IMR-90 (cell line): ENCODE measurements around the gene TRIM2. TPM values are rescaled to one million over a fixed set of nuclear protein-coding genes. Genes with fewer than 3 reads are reported as not detected.

Experiments used
- ATAC-seq: fragments of 200-7000 bp; cut with Tn5 transposase; 2 replicates; pipeline ENCODE4 v1.9.1; 2020; ENCODE audit warnings: low read depth, mild to moderate bottlenecking, moderate library complexity
- BruUV-seq: library from RNA; stranded (reverse); fragments of 400-500 nt; replicated peaks from 2 replicates; lab custom pipeline; 2021; lab: Mats Ljungman, UMichigan
- CTCF ChIA-PET: fragments of 300-600 bp; formaldehyde crosslinking; extraction: SDS; loops from one replicate; lab custom pipeline; 2021; ENCODE audit warnings: antibody characterized with exemption; lab: Yijun Ruan, JAX
- POLR2A ChIA-PET: fragments of 300-600 bp; sonication (Branson Sonifier 250); formaldehyde crosslinking; loops from one replicate; lab custom pipeline; 2022; ENCODE audit warnings: antibody characterized with exemption; ENCODE audit not compliant: unreplicated experiment; lab: Charles Lee
- DNase-seq: peaks from one replicate; pipeline ENCODE4 v3.0.0; 2013
- H2AFZ ChIP-seq: replicated peaks from 2 replicates; pipeline ENCODE3; 2013; ENCODE audit warnings: low read length, mild to moderate bottlenecking; ENCODE audit not compliant: poor library complexity
- H2AK5ac ChIP-seq: 2 replicates; pipeline ENCODE4 v1.6.1; 2013; ENCODE audit warnings: low read depth, low read length, inconsistent platforms
- H2AK9ac ChIP-seq: replicated peaks from 2 replicates; pipeline ENCODE3; 2013; ENCODE audit warnings: mild to moderate bottlenecking, low read depth, low read length, moderate library complexity; ENCODE audit not compliant: poor library complexity
- H2BK120ac ChIP-seq: 2 replicates; pipeline ENCODE4 v1.6.1; 2013; ENCODE audit warnings: low read depth, low read length, inconsistent platforms
- H2BK15ac ChIP-seq: 3 replicates; pipeline ENCODE4 v1.6.1; 2013; ENCODE audit warnings: low read depth, low read length, inconsistent platforms
- H2BK20ac ChIP-seq: 2 replicates; pipeline ENCODE4 v1.6.1; 2013; ENCODE audit warnings: low read depth, mild to moderate bottlenecking, inconsistent platforms, low read length, moderate library complexity
- H2BK5ac ChIP-seq: 2 replicates; pipeline ENCODE4 v1.6.1; 2013; ENCODE audit warnings: mild to moderate bottlenecking, low read depth, low read length, inconsistent platforms; ENCODE audit not compliant: poor library complexity, severe bottlenecking
- H3K14ac ChIP-seq: replicated peaks from 2 replicates; pipeline ENCODE4 v1.6.1; 2013; ENCODE audit warnings: low read depth, low read length, inconsistent platforms
- H3K18ac ChIP-seq: 2 replicates; pipeline ENCODE4 v1.6.1; 2013; ENCODE audit warnings: low read depth, low read length, control low read depth
- H3K23ac ChIP-seq: 2 replicates; pipeline ENCODE4 v1.6.1; 2013; ENCODE audit warnings: low read depth, low read length, inconsistent platforms
- H3K27ac ChIP-seq: 2 replicates; pipeline ENCODE4 v1.5.1; 2013; ENCODE audit warnings: mild to moderate bottlenecking, control low read depth, low read length; ENCODE audit not compliant: insufficient read depth
- H3K27me3 ChIP-seq: 2 replicates; pipeline ENCODE4 v1.6.1; 2013; ENCODE audit warnings: low read length; ENCODE audit not compliant: control insufficient read depth, insufficient read depth
- H3K36me3 ChIP-seq: 2 replicates; pipeline ENCODE4 v1.6.1; 2013; ENCODE audit warnings: low read length, mixed read lengths; ENCODE audit not compliant: control insufficient read depth, insufficient read depth
- H3K4ac ChIP-seq: 2 replicates; pipeline ENCODE4 v1.6.1; 2013; ENCODE audit warnings: low read depth, low read length, inconsistent platforms
- H3K4me1 ChIP-seq: 2 replicates; pipeline ENCODE4 v1.6.1; 2013; ENCODE audit warnings: low read length, mixed read lengths; ENCODE audit not compliant: control insufficient read depth, insufficient read depth
- H3K4me2 ChIP-seq: 2 replicates; pipeline ENCODE4 v1.6.1; 2013; ENCODE audit warnings: low read depth, mild to moderate bottlenecking, control low read depth, low read length, moderate library complexity
- H3K4me3 ChIP-seq: 2 replicates; pipeline ENCODE4 v1.5.1; 2013; ENCODE audit warnings: low read depth, mild to moderate bottlenecking, control low read depth, low read length, moderate library complexity; ENCODE audit not compliant: insufficient read depth
- H3K56ac ChIP-seq: 2 replicates; pipeline ENCODE4 v1.6.1; 2013; ENCODE audit warnings: low read length, inconsistent platforms; ENCODE audit not compliant: insufficient read depth; ENCODE audit errors: extremely low read depth
- H3K79me1 ChIP-seq, 2 experiments: 2 replicates each; pipeline ENCODE4 v1.6.1; 2013; ENCODE audit warnings: low read length in 2 of 2, inconsistent platforms in 1 of 2, low read depth in 1 of 2
- H3K9ac ChIP-seq: 2 replicates; pipeline ENCODE4 v1.6.1; 2013; ENCODE audit warnings: low read depth, low read length, control low read depth
- H3K9me1 ChIP-seq: 2 replicates; pipeline ENCODE4 v1.6.1; 2013; ENCODE audit warnings: low read length, inconsistent platforms; ENCODE audit not compliant: insufficient read depth
- H3K9me3 ChIP-seq: 2 replicates; pipeline ENCODE4 v1.6.1; 2013; ENCODE audit warnings: low read length; ENCODE audit not compliant: control insufficient read depth, insufficient read depth
- H4K20me1 ChIP-seq: 2 replicates; pipeline ENCODE4 v1.6.1; 2013; ENCODE audit warnings: low read length, inconsistent platforms; ENCODE audit not compliant: insufficient read depth
- H4K5ac ChIP-seq: 2 replicates; pipeline ENCODE4 v1.6.1; 2013; ENCODE audit warnings: mild to moderate bottlenecking, low read depth, low read length, control low read depth
- H4K8ac ChIP-seq, 2 experiments: 2 replicates each; pipeline ENCODE4 v1.6.1; 2013; ENCODE audit warnings: low read depth in 2 of 2, low read length in 2 of 2, control low read depth in 1 of 2, inconsistent platforms in 1 of 2
- H4K91ac ChIP-seq: 2 replicates; pipeline ENCODE4 v1.6.1; 2013; ENCODE audit warnings: low read depth, low read length, inconsistent platforms; ENCODE audit not compliant: insufficient read depth
- CEBPB ChIP-seq: IDR thresholded peaks from 2 replicates; pipeline ENCODE4 v1.6.1; 2012; ENCODE audit warnings: low read depth, low read length, improper control_type of control experiment
- MAFK ChIP-seq: IDR thresholded peaks from 2 replicates; pipeline ENCODE4 v1.6.1; 2012; ENCODE audit warnings: low read depth, low read length, improper control_type of control experiment
- MAZ ChIP-seq: IDR thresholded peaks from 2 replicates; pipeline ENCODE4 v1.6.1; 2012; ENCODE audit warnings: low read depth, mild to moderate bottlenecking, low read length, improper control_type of control experiment, moderate library complexity, borderline replicate concordance
- WGBS, 2 experiments: methylation state at CpG; one replicate each; pipeline versions ENCODE4 v1.1.5 to v1.1.7; 2013; ENCODE audit warnings: missing lambda C conversion rate in 2 of 2; ENCODE audit not compliant: insufficient read length in 1 of 2; ENCODE audit errors: extremely low coverage in 2 of 2; 5-methylcytosine and 5-hydroxymethylcytosine counted together
- dilution Hi-C: fragments of 300-500 bp; cut with HindIII; formaldehyde crosslinking; loops from one replicate; pipeline ENCODE4 v1.14.3; 2018; ENCODE audit warnings: low sequenced_read_pairs; ENCODE audit not compliant: unreplicated experiment
- in situ Hi-C: fragments of 300-500 bp; cut with MboI; formaldehyde crosslinking; loops from 3 replicates; pipeline ENCODE4 v1.14.3; 2019; ENCODE audit warnings: low sequenced_read_pairs, inconsistent platforms, mixed read lengths
- intact Hi-C: fragments of 100-400 bp; cut with micrococcal nuclease; formaldehyde crosslinking; loops from 2 replicates; pipeline ENCODE4 v1.10.0; 2022
- polyA plus RNA-seq, 3 experiments: library from polyadenylated mRNA; depleted of rRNA; stranded (reverse); fragments of >200 nt; gene quantifications; 2 replicates each; pipeline ENCODE4 v1.2.3, GENCODE V29; 2012; ENCODE audit warnings: low replicate concordance in 1 of 3
- total RNA-seq: library from RNA; depleted of rRNA; stranded (reverse); fragments of >200 nt; gene quantifications from 2 replicates; pipeline ENCODE4 v1.2.3, GENCODE V29; 2012

Gene TRIM2
- total and polyA plus RNA-seq, 2 of the 4 experiments (the other 2 are of a cell fraction), result 16.0 to 64.2 TPM

DNA sequence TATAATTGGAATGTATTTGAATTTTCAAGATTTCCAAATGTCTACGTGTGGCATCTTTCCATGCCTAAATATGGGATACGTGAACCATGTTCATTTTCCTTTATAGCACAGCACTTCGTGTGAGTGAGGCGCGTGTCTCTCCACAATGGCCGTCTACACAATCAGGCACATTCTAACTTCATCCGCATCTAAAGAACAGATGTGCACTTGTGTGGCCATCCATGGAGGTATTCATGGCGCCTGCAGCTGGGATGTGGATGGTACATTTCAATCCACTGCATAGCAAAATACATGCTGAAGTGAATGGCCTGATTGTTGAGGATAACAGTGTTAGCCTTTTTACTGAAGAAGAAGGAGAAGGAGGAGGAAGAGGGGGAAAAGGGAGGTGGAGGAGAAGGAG is 34.5 kb upstream of the TRIM2 start:
- POLR2A ChIA-PET, result no interaction called here
- no peak overlapping the region for H3K4me3 ChIP-seq

More for the DNA sequence above, 34.5 kb upstream of the TRIM2 start:
- Histone ChIP-seq H3K4me1 (peaks cover 2% of the 10 kb centered on the region), H3K9me3 (no peaks in the 10 kb centered on the region), H4K8ac (no peak overlapping the region), H3K79me1 (no peaks in the 10 kb centered on the region), H3K36me3 (no peaks in the 10 kb centered on the region), H2BK120ac (no peak overlapping the region), H3K23ac (no peak overlapping the region), H2BK20ac (no peak overlapping the region), H3K4me2 (no peak overlapping the region), H2AK5ac (no peak overlapping the region), H3K27ac (no peak overlapping the region), H4K91ac (no peak overlapping the region), H2AK9ac (no peak overlapping the region), H2AFZ (no peak overlapping the region), H2BK15ac (no peak overlapping the region), H3K18ac (no peak overlapping the region), H3K27me3 (peaks cover 2% of the 10 kb centered on the region), H3K14ac (no peak overlapping the region), H4K5ac (no peak overlapping the region), H3K9ac (no peak overlapping the region), H3K56ac (no peak overlapping the region), H2BK5ac (no peak overlapping the region), H3K9me1 (no peaks in the 10 kb centered on the region), H4K20me1 (no peaks in the 10 kb centered on the region), H3K4ac (no peak overlapping the region)
- TF ChIP-seq CEBPB (no peak), MAZ (no peak), MAFK (no peak)
- DNase-seq, result no peak
- 100% methylated on average over 2 of the region's 8 CpGs; no CpG with 5 or more reads in 1 of the 2 experiments for WGBS, 2 experiments
- ATAC-seq, result no peak
- dilution Hi-C loops (no loop called here), intact Hi-C loops (no loop called here), in situ Hi-C loops (no loop called here)
- no TSS peak for BruUV-seq
- CTCF ChIA-PET, result no interaction called here
